Progenitor cell of endocrine pancreas (in vitro differentiated cells): ENCODE results near the gene FAT1. TPM values are rescaled to one million over a fixed set of nuclear protein-coding genes. Genes with fewer than 3 reads are reported as not detected.

Experiments used
- DNase-seq: peaks from one replicate; pipeline ENCODE4 v3.0.0; 2021; ENCODE audit warnings: low spot score; ENCODE audit not compliant: unreplicated experiment
- H3K27ac Mint-ChIP-seq: 2 replicates; pipeline ENCODE4 v1.8.0; 2021; ENCODE audit warnings: mild to moderate bottlenecking, moderate library complexity, mixed read lengths
- H3K27me3 Mint-ChIP-seq: 2 replicates; pipeline ENCODE4 v1.8.0; 2021; ENCODE audit warnings: mixed read lengths
- H3K36me3 Mint-ChIP-seq: 2 replicates; pipeline ENCODE4 v1.8.0; 2022; ENCODE audit warnings: mixed read lengths; ENCODE audit not compliant: insufficient read depth
- H3K4me1 Mint-ChIP-seq: 2 replicates; pipeline ENCODE4 v1.8.0; 2021; ENCODE audit warnings: low read depth, mixed read lengths
- H3K4me3 Mint-ChIP-seq: 2 replicates; pipeline ENCODE4 v1.8.0; 2021; ENCODE audit warnings: low read depth, mild to moderate bottlenecking, moderate library complexity, mixed read lengths
- H3K9me3 Mint-ChIP-seq: 2 replicates; pipeline ENCODE4 v1.8.0; 2021; ENCODE audit warnings: low read depth, mixed read lengths
- CTCF ChIP-seq: fragments of 200-600 bp; sonication (generic); IDR thresholded peaks from one replicate; pipeline ENCODE4 v1.5.0; 2021; ENCODE audit warnings: antibody characterized with exemption, mild to moderate bottlenecking; ENCODE audit not compliant: unreplicated experiment
- total RNA-seq: library from RNA; stranded (reverse); gene quantifications from 2 replicates; pipeline ENCODE4 v1.2.1, GENCODE V29; 2021

The FAT1 gene
- total RNA-seq, 1 donor from 2014 or later: 264 TPM

GRCh38 chr4:186707996-186708395 lies 15.7 kb downstream of the FAT1 start:
- H3K4me1 Mint-ChIP-seq: peaks cover 17% of the 10 kb centered on the region
- DNase-seq: no peak
- H3K36me3 Mint-ChIP-seq: peaks cover 54% of the 10 kb centered on the region
- no peak overlapping the region for H3K4me3 Mint-ChIP-seq
- H3K27me3 Mint-ChIP-seq: no peaks in the 10 kb centered on the region
- H3K27ac Mint-ChIP-seq: no peak overlapping the region
- H3K9me3 Mint-ChIP-seq: no peaks in the 10 kb centered on the region
- TF ChIP-seq CTCF: no peak

- peaks cover 21% of the 10 kb centered on the region for H3K4me1 Mint-ChIP-seq
- H3K9me3 Mint-ChIP-seq: no peaks in the 10 kb centered on the region
- H3K4me3 Mint-ChIP-seq: no peak overlapping the region
- H3K36me3 Mint-ChIP-seq: peaks cover 55% of the 10 kb centered on the region
- H3K27ac Mint-ChIP-seq: no peak overlapping the region
- no peak for DNase-seq
- H3K27me3 Mint-ChIP-seq: no peaks in the 10 kb centered on the region
- no peak for TF ChIP-seq CTCF
Observed at GRCh38 chr4:186707574-186707973, 16.1 kb downstream of the FAT1 start.

DNA sequence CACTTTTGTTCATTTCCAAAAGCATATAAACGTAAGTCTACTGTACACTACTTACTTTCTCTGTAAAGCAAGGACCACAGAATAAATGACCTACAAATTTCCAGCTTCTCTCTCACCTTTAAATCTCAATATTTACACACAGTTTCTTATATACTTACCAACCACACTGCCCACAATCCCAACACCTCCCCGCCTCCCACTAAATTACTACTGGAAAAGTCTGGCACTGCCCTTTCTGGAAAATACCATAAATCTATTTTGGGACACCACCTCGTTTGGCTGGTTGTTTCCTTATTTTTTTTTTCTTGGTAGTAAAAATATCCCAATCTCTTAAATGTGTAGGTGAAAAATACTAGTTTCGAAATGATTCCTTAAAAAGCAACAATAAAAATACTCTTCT lies 19.6 kb downstream of the FAT1 start:
- Mint-ChIP-seq H3K4me3 (no peak overlapping the region), H3K9me3 (no peaks in the 10 kb centered on the region), H3K27me3 (no peaks in the 10 kb centered on the region), H3K36me3 (peaks cover 64% of the 10 kb centered on the region), H3K4me1 (peaks cover 41% of the 10 kb centered on the region), H3K27ac (no peak overlapping the region)
- no peak for DNase-seq
- no peak for TF ChIP-seq CTCF

GRCh38 chr4:186703510-186703909 lies 20.1 kb downstream of the FAT1 start:
- no peak for TF ChIP-seq CTCF
- peaks cover 41% of the 10 kb centered on the region for H3K4me1 Mint-ChIP-seq

DNA sequence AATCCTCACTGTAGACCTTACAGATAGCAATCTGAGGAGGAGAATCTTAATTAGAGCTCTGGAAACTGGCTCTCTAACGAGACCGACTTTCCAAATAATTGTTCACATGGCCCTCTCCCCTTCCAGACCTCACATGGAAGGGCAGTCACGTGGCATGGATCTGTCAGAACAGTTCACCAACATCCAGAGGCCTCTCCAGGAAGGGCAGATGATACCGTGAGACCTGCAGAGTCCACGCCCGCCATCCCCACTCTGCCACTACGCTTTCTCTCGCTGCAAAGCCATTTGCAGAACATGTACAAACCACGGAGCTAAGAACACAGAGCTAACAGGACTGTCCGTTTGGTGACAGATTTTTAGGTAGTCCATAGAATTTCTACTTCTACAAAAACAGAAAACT lies 20.7 kb downstream of the FAT1 start:
- peaks cover 64% of the 10 kb centered on the region for H3K36me3 Mint-ChIP-seq
- H3K27me3 Mint-ChIP-seq: no peaks in the 10 kb centered on the region
- no peak for TF ChIP-seq CTCF
- H3K4me3 Mint-ChIP-seq: no peak overlapping the region
- H3K4me1 Mint-ChIP-seq: peaks cover 46% of the 10 kb centered on the region
- DNase-seq: no peak
- peaks cover 6% of the 10 kb centered on the region for H3K9me3 Mint-ChIP-seq
- no peak overlapping the region for H3K27ac Mint-ChIP-seq

More at GRCh38 chr4:186703510-186703909, 20.1 kb downstream of the FAT1 start:
- H3K9me3 Mint-ChIP-seq: peaks cover under 1% of the 10 kb centered on the region
- H3K27me3 Mint-ChIP-seq: no peaks in the 10 kb centered on the region
- no peak overlapping the region for H3K27ac Mint-ChIP-seq
- no peak overlapping the region for H3K4me3 Mint-ChIP-seq
- H3K36me3 Mint-ChIP-seq: peaks cover 63% of the 10 kb centered on the region
- DNase-seq: no peak
